ENCODE measurements around the gene TBX1. TPM values are rescaled to one million over a fixed set of nuclear protein-coding genes. Genes with fewer than 3 reads are reported as not detected.

The TBX1 gene
- total and polyA plus RNA-seq, 2 of the 8 experiments (the other 6 are each of a cell fraction or from before 2014, with no cell fraction given) = 0.28 TPM; not detected in 1

DNA sequence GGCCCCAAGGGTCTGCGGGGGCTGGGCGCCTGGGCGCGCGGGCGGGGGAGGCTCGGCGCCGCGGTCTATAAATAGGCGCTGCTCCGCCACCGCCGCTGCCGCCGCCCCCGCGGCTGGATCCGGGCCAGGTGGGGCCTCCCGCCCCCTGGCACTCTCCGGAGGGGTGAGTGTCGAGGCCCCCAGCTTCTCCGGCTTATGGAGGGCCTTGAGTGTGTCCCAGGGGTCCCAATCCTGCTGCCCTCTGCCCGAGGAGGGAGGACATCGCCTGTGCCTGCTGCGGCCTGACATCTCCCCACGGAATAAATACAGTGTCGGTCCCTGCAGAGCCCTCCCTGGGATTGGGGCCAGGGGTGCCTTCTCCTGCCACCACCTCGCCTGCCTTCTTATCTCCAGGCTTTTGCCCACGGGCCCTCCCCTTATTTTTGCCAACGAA is 41.5 kb upstream of the TBX1 start:
- peaks cover 13 to 23% of the 10 kb centered on the region in 2 experiments for H4K20me1 ChIP-seq (replicated peaks in 1 of 2; ENCODE audit: control insufficient read depth in 1 of 2, insufficient read depth in 2 of 2, low read length in 2 of 2)
- 0 out of 2 replicates have a peak overlapping the region, but pooled peaks have one; percentile 58 for H4K8ac ChIP-seq (ENCODE audit: extremely low read depth, insufficient read depth, low read length)
- H3K27me3 ChIP-seq (replicated peaks in 1 of 4; ENCODE audit: control insufficient read depth in 3 of 4, extremely low read depth in 1 of 4, insufficient read depth in 3 of 4, low read length in 3 of 4) = peaks cover 59 to 96% (median 81%) of the 10 kb centered on the region in 4 experiments
- no peaks in the 10 kb centered on the region for H3K79me1 ChIP-seq (ENCODE audit: low read depth, low read length)
- H3K4me2 ChIP-seq (ENCODE audit: insufficient read depth in 1 of 2, low read depth in 2 of 2, low read length in 2 of 2) = peak overlapping the region; percentile 62 to 89
- H3K4ac ChIP-seq (replicated peaks; ENCODE audit: insufficient read length, low read depth, low read length) = no peak overlapping the region
- H3K23me2 ChIP-seq (ENCODE audit: low read depth, low read length) = peaks cover 26% of the 10 kb centered on the region; the same call in 1 of the 2 replicates
- no peak overlapping the region for H2BK15ac ChIP-seq (ENCODE audit: low read length)
- TF ChIP-seq JUND (IDR thresholded peaks at IDR 0.05; ENCODE audit: low read length) = no peak
- peak; percentile 85 for TF ChIP-seq EZH2 (IDR thresholded peaks at IDR 0.05; ENCODE audit: low read depth, low read length, severe bottlenecking)
- no peak for TF ChIP-seq BRCA1 (IDR thresholded peaks at IDR 0.05; ENCODE audit: low read depth, low read length)
- TF ChIP-seq CREB1 (IDR thresholded peaks at IDR 0.05) = no peak
- TF ChIP-seq CHD1 (IDR thresholded peaks at IDR 0.05; ENCODE audit: low read depth, low read length) = no peak
- TF ChIP-seq GABPA (IDR thresholded peaks at IDR 0.05; ENCODE audit: borderline replicate concordance, insufficient read depth, low read length) = no peak
- peak; percentile 77 for TF ChIP-seq SUZ12 (IDR thresholded peaks at IDR 0.05; ENCODE audit: low read length)
- peak; percentile 48; the same call in 1 of the 2 replicates for TF ChIP-seq EGR1 (IDR thresholded peaks at IDR 0.05; ENCODE audit: borderline replicate concordance, low read depth, low read length)
- H2AFZ ChIP-seq (ENCODE audit: low read length) = no peak overlapping the region
- WGBS, 2 experiments (ENCODE audit: extremely low coverage in 1 of 2, insufficient coverage in 1 of 2, insufficient read length in 1 of 2, insufficient replicate concordance in 2 of 2, low coverage in 1 of 2, low lambda C conversion rate in 2 of 2, missing lambda C conversion rate in 1 of 2) = 31% methylated on average over 13 of the region's 31 CpGs; no CpG with 5 or more reads in 1 of the 2 experiments
- no peak overlapping the region for H2BK120ac ChIP-seq (replicated peaks; ENCODE audit: low read depth, low read length)
- no peak overlapping the region for H4K5ac ChIP-seq (ENCODE audit: insufficient read length, low read depth, low read length)
- no peak overlapping the region for H2BK20ac ChIP-seq (ENCODE audit: low read length)
- DNase-seq (ENCODE audit: low read depth in 1 of 2, low spot score in 2 of 2) (no peak), FAIRE-seq (no peak)
- no peak overlapping the region for H4K91ac ChIP-seq (replicated peaks; ENCODE audit: insufficient read length, low read length)
- no peak overlapping the region for H2BK5ac ChIP-seq (ENCODE audit: low read depth, low read length)
- no peak overlapping the region for H3K27ac ChIP-seq (ENCODE audit: low read depth, low read length)
- H3K9me3 ChIP-seq (ENCODE audit: insufficient read depth in 2 of 2, low read depth in 1 of 2, low read length in 1 of 2) = no peaks in the 10 kb centered on the region; a peak in 1 of 4 replicates
- H3K9ac ChIP-seq (replicated peaks in 1 of 4; ENCODE audit: extremely low read depth in 1 of 4, low read depth in 3 of 4, low read length in 3 of 4) = no peak overlapping the region
- H3K4me3 ChIP-seq (ENCODE audit: extremely low read depth in 1 of 4, insufficient read depth in 2 of 4, low read depth in 3 of 4, low read length in 4 of 4) = peak overlapping the region in 1 of 4 experiments; percentile 65; a peak in 2 of 8 replicates
- POLR2A ChIA-PET (ENCODE audit: partially characterized antibody) = interaction anchor here (0.5 to 0.7 kb wide), 2 partner anchors 30 to 38 kb away, joined by 3 read pairs; no protein-coding TSS in a partner anchor
- H3K56ac ChIP-seq (replicated peaks; ENCODE audit: insufficient read length, low read depth, low read length) = no peak overlapping the region
- CTCF ChIA-PET (ENCODE audit: partially characterized antibody) = interaction anchor here (0.6 to 3.9 kb wide), 9 partner anchors 9 to 90 kb away, joined by 3 to 18 read pairs (median 5); no protein-coding TSS in a partner anchor
- no peak overlapping the region for H2BK12ac ChIP-seq (ENCODE audit: low read depth, low read length)
- H3K4me1 ChIP-seq (replicated peaks in 1 of 4; ENCODE audit: control insufficient read depth in 3 of 4, insufficient read depth in 4 of 4, low read length in 3 of 4) = peaks cover 0 to 39% (median 23%) of the 10 kb centered on the region in 4 experiments; a peak in 6 of 7 replicates
- H3K23ac ChIP-seq (ENCODE audit: insufficient read length) = no peak overlapping the region
- no peak overlapping the region for H3K14ac ChIP-seq (ENCODE audit: insufficient read length)
- no peak overlapping the region for H2AK5ac ChIP-seq (ENCODE audit: low read depth, low read length)
- H3K18ac ChIP-seq (ENCODE audit: extremely low read depth, low read length) = peak overlapping the region; percentile 60; the same call in 1 of the 2 replicates
- H3K79me2 ChIP-seq (ENCODE audit: control insufficient read depth in 1 of 2, insufficient read depth in 2 of 2, low read length in 2 of 2) = no peaks in the 10 kb centered on the region
- H3K36me3 ChIP-seq (ENCODE audit: control insufficient read depth in 2 of 4, insufficient read depth in 4 of 4, low read length in 3 of 4) = peaks cover 0 to 5% (median 0%) of the 10 kb centered on the region in 4 experiments; a peak in 1 of 8 replicates
